ENCODE data around the gene RRP12. TPM values are rescaled to one million over a fixed set of nuclear protein-coding genes. Genes with fewer than 3 reads are reported as not detected.

RRP12 gene
- total RNA-seq, 6 experiments from 2014 or later, result 6.7 to 23.2 (median 10.2) TPM

DNA sequence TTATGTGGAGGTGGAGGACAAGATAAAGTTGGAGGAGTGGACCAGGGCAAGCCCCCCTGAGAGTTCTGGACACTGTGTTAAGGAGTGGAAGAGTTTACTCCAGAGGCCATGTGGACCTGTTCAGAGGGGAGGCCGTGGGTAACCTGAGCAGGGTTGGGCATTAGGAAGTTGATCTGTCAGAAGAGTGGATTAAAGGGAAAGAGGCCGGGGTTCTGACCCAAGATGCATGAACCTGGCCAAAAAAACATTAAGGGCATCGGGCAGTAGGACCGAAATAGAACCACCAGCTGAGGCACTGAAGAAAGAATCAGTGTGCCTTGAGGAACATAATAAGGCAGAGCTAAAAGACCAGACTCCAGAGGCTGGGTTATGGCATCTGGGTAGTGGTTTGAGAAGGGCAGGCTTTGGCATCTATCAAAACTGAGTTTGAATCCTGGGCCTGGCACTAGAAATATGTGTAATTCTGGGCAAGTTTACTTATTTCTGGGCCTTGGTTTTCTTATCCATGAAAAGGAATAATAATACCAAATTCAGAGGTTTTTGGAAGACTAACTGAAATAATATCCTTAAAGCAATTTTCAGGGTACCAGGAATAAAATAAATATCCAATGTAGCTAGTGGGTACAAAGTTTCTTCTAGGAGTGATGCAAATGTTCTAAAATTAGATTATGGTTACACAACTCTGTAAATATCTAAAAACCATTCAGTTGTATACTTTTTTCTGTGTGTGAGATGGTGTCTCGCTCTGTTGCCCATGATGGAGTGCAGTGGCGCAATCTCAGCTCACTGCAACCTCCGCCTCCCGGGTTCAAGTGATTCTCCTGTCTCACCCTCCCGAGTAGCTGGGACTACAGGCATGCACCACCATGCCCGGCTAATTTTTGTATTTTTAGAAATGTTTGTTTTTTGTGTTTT is 93.0 kb downstream of the RRP12 start:
- DNase-seq, result peak in 2 of 3 donors; percentile 76 to 77
- intact Hi-C loops (cut with DNase I), result no loop called here
- Histone ChIP-seq H3K9me3 (no peaks in the 10 kb centered on the region), H3K27me3 (no peaks in the 10 kb centered on the region), H3K4me3 (no peak overlapping the region), H3K4me1 (peaks cover 0 to 13% (median 5%) of the 10 kb centered on the region in 4 donors), H3K36me3 (no peaks in the 10 kb centered on the region), H3K27ac (peak overlapping the region; percentile 64 to 95 (median 87))
- peak; percentile 89 to 93 (median 90) for ATAC-seq
- WGBS (ENCODE audit: insufficient coverage, low coverage, low lambda C conversion rate, missing lambda C conversion rate), result 21% methylated on average over 9 of the region's 10 CpGs
- no peak for TF ChIP-seq POLR2A (IDR thresholded peaks at IDR 0.05)
- TF ChIP-seq, protein P1, sequence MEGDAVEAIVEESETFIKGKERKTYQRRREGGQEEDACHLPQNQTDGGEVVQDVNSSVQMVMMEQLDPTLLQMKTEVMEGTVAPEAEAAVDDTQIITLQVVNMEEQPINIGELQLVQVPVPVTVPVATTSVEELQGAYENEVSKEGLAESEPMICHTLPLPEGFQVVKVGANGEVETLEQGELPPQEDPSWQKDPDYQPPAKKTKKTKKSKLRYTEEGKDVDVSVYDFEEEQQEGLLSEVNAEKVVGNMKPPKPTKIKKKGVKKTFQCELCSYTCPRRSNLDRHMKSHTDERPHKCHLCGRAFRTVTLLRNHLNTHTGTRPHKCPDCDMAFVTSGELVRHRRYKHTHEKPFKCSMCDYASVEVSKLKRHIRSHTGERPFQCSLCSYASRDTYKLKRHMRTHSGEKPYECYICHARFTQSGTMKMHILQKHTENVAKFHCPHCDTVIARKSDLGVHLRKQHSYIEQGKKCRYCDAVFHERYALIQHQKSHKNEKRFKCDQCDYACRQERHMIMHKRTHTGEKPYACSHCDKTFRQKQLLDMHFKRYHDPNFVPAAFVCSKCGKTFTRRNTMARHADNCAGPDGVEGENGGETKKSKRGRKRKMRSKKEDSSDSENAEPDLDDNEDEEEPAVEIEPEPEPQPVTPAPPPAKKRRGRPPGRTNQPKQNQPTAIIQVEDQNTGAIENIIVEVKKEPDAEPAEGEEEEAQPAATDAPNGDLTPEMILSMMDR (IDR thresholded peaks at IDR 0.05), result no peak

GRCh38 chr10:97307441-97307840 is 93.7 kb downstream of the RRP12 start:
- ATAC-seq, result peak; percentile 2 to 26 (median 12)
- intact Hi-C loops (cut with DNase I), result no loop called here
- 60% methylated on average over 1 of the region's 1 CpG for WGBS (ENCODE audit: insufficient coverage, low coverage, low lambda C conversion rate, missing lambda C conversion rate)
- peaks cover 0 to 18% (median 7%) of the 10 kb centered on the region in 4 donors for H3K4me1 ChIP-seq
- H3K27me3 ChIP-seq, result no peaks in the 10 kb centered on the region
- no peak for DNase-seq
- H3K4me3 ChIP-seq, result no peak overlapping the region
- H3K27ac ChIP-seq, result peak overlapping the region; percentile 64 to 95 (median 87)
- H3K9me3 ChIP-seq, result no peaks in the 10 kb centered on the region
- H3K36me3 ChIP-seq, result no peaks in the 10 kb centered on the region
- TF ChIP-seq, protein P1 (IDR thresholded peaks at IDR 0.05), result no peak
- no peak for TF ChIP-seq POLR2A (IDR thresholded peaks at IDR 0.05)

Small RNA genes lying within 50 kb of the gene (small RNA-seq; reads per million reads assigned to genes)
- gene RF00019, result 0 reads per million in 2 experiments

Other genes with a start within 250 kb of the RRP12 start
- under 1 TPM in 5 of 6 experiments, not detected in 1; 0.04 to 0.29 (median 0.12) TPM for gene SLIT1, start 215.4 kb downstream of the RRP12 start, total RNA-seq
- 1 to 10 TPM; 2.3 to 5.5 (median 3.4) TPM for gene ARHGAP19, start 108.7 kb downstream of the RRP12 start, total RNA-seq
- 1 to 10 TPM; 3.5 to 8.5 (median 7.4) TPM for gene FRAT1, start 82.1 kb downstream of the RRP12 start, total RNA-seq
- 10 to 100 TPM in 2 of 6 experiments, 1 to 10 TPM in 4; 8.3 to 11.4 (median 9.7) TPM for gene FRAT2, start 66.6 kb downstream of the RRP12 start, total RNA-seq
- 100 to 1,000 TPM; 100 to 228 (median 162) TPM for gene PGAM1, start 24.9 kb upstream of the RRP12 start, total RNA-seq
- gene EXOSC1, start 44.7 kb upstream of the RRP12 start, total RNA-seq, result 10 to 100 TPM in 5 of 6 experiments, 1 to 10 TPM in 1; 9.2 to 19.1 (median 11.8) TPM
- gene ZDHHC16, start 44.8 kb upstream of the RRP12 start, total RNA-seq, result 10 to 100 TPM; 15.8 to 27.0 (median 22.8) TPM
- 10 to 100 TPM; 18.7 to 40.7 (median 20.3) TPM for gene MMS19, start 97.1 kb upstream of the RRP12 start, total RNA-seq
- 1 to 10 TPM; 5.4 to 8.8 (median 7.0) TPM for gene UBTD1, start 97.6 kb upstream of the RRP12 start, total RNA-seq
- gene ANKRD2, start 171.4 kb upstream of the RRP12 start, total RNA-seq, result under 1 TPM in 4 of 6 experiments, not detected in 2; 0.28 to 0.81 (median 0.50) TPM
- gene HOGA1, start 183.0 kb upstream of the RRP12 start, total RNA-seq, result 10 to 100 TPM; 16.8 to 92.9 (median 36.5) TPM
- gene C10orf62, start 188.4 kb upstream of the RRP12 start, total RNA-seq, result 1 to 10 TPM in 5 of 6 experiments, not detected in 1; 1.2 to 4.1 (median 2.2) TPM
- 1 to 10 TPM in 4 of 6 experiments, under 1 TPM in 2; 0.69 to 3.9 (median 1.6) TPM for gene MORN4, start 232.2 kb upstream of the RRP12 start, total RNA-seq
- gene PI4K2A, start 239.3 kb upstream of the RRP12 start, total RNA-seq, result 10 to 100 TPM in 3 of 6 experiments, 1 to 10 TPM in 3; 6.2 to 18.1 (median 11.4) TPM